GM21619 (cell line): ENCODE data around the gene CABLES1.

ENCODE experiments used
- ATAC-seq: cut with Tn5 transposase; IDR thresholded peaks from one replicate; pipeline ENCODE4 v1.9.1; 2021; ENCODE audit not compliant: unreplicated experiment

CABLES1 gene

GRCh38 chr18:23217781-23218180, 82.5 kb downstream of the CABLES1 start:
- ATAC-seq = no peak

GRCh38 chr18:23220355-23220754, 85.1 kb downstream of the CABLES1 start:
- ATAC-seq = no peak

- no peak for ATAC-seq
Measured at GRCh38 chr18:23223641-23224040, 88.4 kb downstream of the CABLES1 start.

- ATAC-seq = no peak
Measured at GRCh38 chr18:23225503-23225902, 90.2 kb downstream of the CABLES1 start.

- ATAC-seq = no peak
Measured at GRCh38 chr18:23226391-23226790, 91.1 kb downstream of the CABLES1 start.

- no peak for ATAC-seq
Measured at GRCh38 chr18:23226930-23227725, 91.8 kb downstream of the CABLES1 start.

- ATAC-seq = no peak
Measured at GRCh38 chr18:23227726-23228070, 92.4 kb downstream of the CABLES1 start.

- ATAC-seq = peak; percentile 32
Measured at GRCh38 chr18:23228102-23229061, 93.1 kb downstream of the CABLES1 start.

- no peak for ATAC-seq
Measured at GRCh38 chr18:23229472-23229871, 94.2 kb downstream of the CABLES1 start.

GRCh38 chr18:23230686-23231085, 95.4 kb downstream of the CABLES1 start:
- ATAC-seq = no peak

GRCh38 chr18:23231340-23232021, 96.2 kb downstream of the CABLES1 start:
- ATAC-seq = peak; percentile 83

GRCh38 chr18:23232331-23232730, 97.0 kb downstream of the CABLES1 start:
- ATAC-seq = no peak

GRCh38 chr18:23234619-23235018, 99.3 kb downstream of the CABLES1 start:
- ATAC-seq = no peak

GRCh38 chr18:23235336-23235735, 100.1 kb downstream of the CABLES1 start:
- ATAC-seq = no peak

GRCh38 chr18:23235860-23236259, 100.6 kb downstream of the CABLES1 start:
- ATAC-seq = no peak

- no peak for ATAC-seq
Measured at GRCh38 chr18:23236876-23237468, 101.7 kb downstream of the CABLES1 start.

GRCh38 chr18:23237524-23238151, 102.4 kb downstream of the CABLES1 start:
- ATAC-seq = peak; percentile 50

GRCh38 chr18:23238152-23238531, 102.9 kb downstream of the CABLES1 start:
- ATAC-seq = no peak

- no peak for ATAC-seq
Measured at GRCh38 chr18:23238651-23239349, 103.5 kb downstream of the CABLES1 start.

- ATAC-seq = no peak
Measured at GRCh38 chr18:23239350-23239692, 104.0 kb downstream of the CABLES1 start.
